OCI-LY3 (cell line): Measurements from ENCODE around the gene KCNE1.
"Not testable (repeated sequence)": the region's sequence is repeated elsewhere in the genome, so short reads cannot be mapped to it uniquely, and the experiment has no call there.

Experiments
- H2AFZ ChIP-seq: fragments of 200-600, 300-600 bp; shearing (Covaris generic); 2 replicates; pipeline ENCODE4 v1.6.0; 2014; ENCODE audit warnings: antibody characterized with exemption, low read depth, low read length
- H3K27ac ChIP-seq: fragments of 200-600, 300-600 bp; sonication (generic); 2 replicates; pipeline ENCODE4 v1.5.1; 2014; ENCODE audit warnings: mild to moderate bottlenecking, low read length, moderate library complexity, mixed read lengths
- H3K27me3 ChIP-seq: fragments of 200-600, 300-600 bp; sonication (generic); 2 replicates; pipeline ENCODE4 v1.6.1; 2014; ENCODE audit warnings: low read depth, low read length, mixed read lengths
- H3K36me3 ChIP-seq: fragments of 200-600, 300-600 bp; sonication (generic); replicated peaks from 2 replicates; pipeline ENCODE3; 2014; ENCODE audit warnings: low read depth, low read length, mixed read lengths
- H3K4me1 ChIP-seq: fragments of 300-600, 200-600 bp; sonication (generic); 2 replicates; pipeline ENCODE4 v1.6.1; 2014; ENCODE audit warnings: low read length, mixed read lengths
- H3K4me2 ChIP-seq: fragments of 200-600, 300-600 bp; sonication (generic); 2 replicates; pipeline ENCODE4 v1.6.1; 2014; ENCODE audit warnings: low read length, mixed read lengths
- H3K4me3 ChIP-seq: fragments of 300-600, 200-600 bp; sonication (generic); 2 replicates; pipeline ENCODE4 v1.5.1; 2014; ENCODE audit warnings: antibody characterized with exemption, mild to moderate bottlenecking, low read length, moderate library complexity
- H3K79me2 ChIP-seq: fragments of 300-600, 200-600 bp; shearing (Covaris generic); 2 replicates; pipeline ENCODE4 v1.6.1; 2014; ENCODE audit warnings: mild to moderate bottlenecking, low read length, mixed read lengths
- H3K9ac ChIP-seq: fragments of 300-600, 200-600 bp; shearing (Covaris generic); 2 replicates; pipeline ENCODE4 v1.6.0; 2014; ENCODE audit warnings: mild to moderate bottlenecking, low read length, moderate library complexity
- H3K9me3 ChIP-seq: fragments of 200-600, 300-600 bp; shearing (Covaris generic); 2 replicates; pipeline ENCODE4 v1.6.1; 2014; ENCODE audit warnings: low read length, mixed read lengths; ENCODE audit not compliant: insufficient read depth
- H4K20me1 ChIP-seq: fragments of 200-600, 300-600 bp; sonication (generic); 2 replicates; pipeline ENCODE4 v1.6.1; 2016; ENCODE audit warnings: low read length, mixed read lengths; ENCODE audit not compliant: insufficient read depth

KCNE1 gene

DNA sequence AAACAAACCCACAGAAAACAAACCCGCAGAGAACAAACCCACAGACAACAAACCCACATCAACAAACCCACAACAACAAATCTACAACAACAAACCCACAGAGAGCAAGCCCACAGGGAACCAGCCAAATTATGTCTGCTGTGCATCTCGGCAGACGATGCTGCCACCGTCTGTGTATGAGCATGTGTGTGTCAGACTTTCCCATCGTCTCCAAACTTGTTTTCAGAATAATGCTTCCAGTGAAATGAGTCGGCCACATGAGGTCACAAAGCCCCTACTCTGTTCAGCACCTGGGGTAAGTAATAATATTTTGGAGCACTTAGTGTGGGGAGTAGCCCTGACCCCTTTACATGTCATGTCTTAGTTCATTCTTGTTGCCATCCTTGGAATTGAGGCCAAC, 105.9 kb downstream of the KCNE1 start:
- not testable (repeated sequence) for H3K9ac ChIP-seq, H3K27me3 ChIP-seq

DNA sequence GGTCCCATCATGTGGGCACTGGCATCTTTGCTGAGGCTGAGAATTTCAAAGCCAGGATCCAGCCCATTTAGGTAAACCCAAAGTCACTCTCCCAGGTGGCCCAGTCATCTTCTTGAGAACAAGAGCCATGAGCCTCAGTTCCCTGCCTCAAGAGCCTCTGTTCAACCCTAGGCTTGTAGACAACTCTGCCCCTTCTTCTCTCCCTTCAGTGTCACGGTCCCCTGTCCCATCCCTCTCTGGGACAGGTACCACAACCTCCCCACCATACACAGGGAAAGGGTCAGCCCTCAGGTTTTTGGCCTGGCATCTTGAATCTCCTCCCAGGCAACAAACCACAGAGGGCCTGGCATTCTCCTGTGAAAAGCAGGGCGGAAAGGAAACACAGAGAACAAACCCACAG, 106.3 kb downstream of the KCNE1 start:
- not testable (repeated sequence) for H3K4me3 ChIP-seq, H3K27ac ChIP-seq, H3K9me3 ChIP-seq, H3K27me3 ChIP-seq, H3K36me3 ChIP-seq, H3K4me1 ChIP-seq, H3K4me2 ChIP-seq, H3K79me2 ChIP-seq, H4K20me1 ChIP-seq, H3K9ac ChIP-seq, H2AFZ ChIP-seq

More for the DNA sequence above, 105.9 kb downstream of the KCNE1 start:
- not testable (repeated sequence) for H3K4me3 ChIP-seq, H2AFZ ChIP-seq, H3K4me2 ChIP-seq, H4K20me1 ChIP-seq, H3K79me2 ChIP-seq, H3K36me3 ChIP-seq, H3K4me1 ChIP-seq, H3K27ac ChIP-seq, H3K9me3 ChIP-seq

DNA sequence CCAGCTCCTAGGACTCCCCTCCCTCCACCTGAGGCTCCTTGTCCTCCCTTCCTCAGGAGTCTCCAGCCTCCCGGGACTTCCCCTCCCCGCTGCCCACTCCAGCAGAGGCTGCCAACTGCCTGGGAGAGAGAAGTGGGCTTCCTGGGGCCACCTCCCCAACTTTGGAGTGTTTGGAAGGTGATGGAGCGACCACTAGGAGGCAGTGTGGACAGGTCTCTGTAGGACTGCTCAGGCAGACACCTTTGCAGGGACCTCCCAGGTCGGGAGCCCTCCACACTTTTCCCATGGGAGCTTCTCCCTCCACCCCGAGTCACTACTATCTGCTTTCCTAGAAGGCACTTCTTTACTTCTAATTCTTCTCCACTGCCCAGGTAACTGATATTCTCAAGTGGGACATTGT, 107.3 kb downstream of the KCNE1 start:
- not testable (repeated sequence) for H3K4me1 ChIP-seq, H3K4me3 ChIP-seq, H3K36me3 ChIP-seq

DNA sequence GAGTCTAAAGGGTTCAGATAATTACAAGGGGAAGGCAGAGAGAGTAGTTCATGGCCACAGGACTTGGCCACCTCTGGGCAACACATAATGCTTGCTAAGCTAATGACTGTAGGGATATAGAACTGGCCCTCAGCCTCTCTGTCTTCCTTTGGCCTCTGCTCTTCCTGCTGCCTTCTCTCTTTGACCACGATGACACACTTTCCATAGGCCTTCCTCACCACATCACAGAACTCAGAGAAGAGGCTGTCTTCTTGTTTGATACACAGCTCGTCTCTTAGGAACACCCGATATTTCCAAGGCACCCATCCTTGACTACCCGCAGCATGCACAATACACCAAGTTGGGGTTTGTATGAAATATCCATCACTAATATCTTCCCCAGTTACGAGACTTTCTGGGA, 111.5 kb downstream of the KCNE1 start:
- H2AFZ ChIP-seq, H3K4me2 ChIP-seq, H3K9me3 ChIP-seq, H3K79me2 ChIP-seq, H3K27ac ChIP-seq, H4K20me1 ChIP-seq, H3K27me3 ChIP-seq, H3K4me1 ChIP-seq, H3K9ac ChIP-seq, H3K4me3 ChIP-seq, H3K36me3 ChIP-seq: not testable (repeated sequence)

More for the DNA sequence above, 107.3 kb downstream of the KCNE1 start:
- not testable (repeated sequence) for H3K27ac ChIP-seq, H4K20me1 ChIP-seq, H3K79me2 ChIP-seq, H2AFZ ChIP-seq, H3K27me3 ChIP-seq, H3K4me2 ChIP-seq, H3K9ac ChIP-seq, H3K9me3 ChIP-seq
